Fibroblast of lung (primary cell): ENCODE measurements around the gene GJB4.
"Not testable (repeated sequence)": the region's sequence is repeated elsewhere in the genome, so short reads cannot be mapped to it uniquely, and the experiment has no call there.

Source experiments
- CTCF ChIP-seq, 2 donors: IDR thresholded peaks in 1 of 2; conservative IDR thresholded peaks in 1 of 2; 1 replicate in 1 of 2; 2 replicates in 1 of 2; pipeline ENCODE4 v1.5.1; 2011 to 2012; ENCODE audit warnings: low read length in 2 of 2, control low read depth in 1 of 2, inconsistent platforms in 1 of 2, low read depth in 1 of 2, mild to moderate bottlenecking in 1 of 2
- EZH2 ChIP-seq: IDR thresholded peaks from 2 replicates; pipeline ENCODE4 v1.5.1; 2012; ENCODE audit warnings: low read length, control low read depth, mild to moderate bottlenecking; ENCODE audit errors: missing control alignments

DNA sequence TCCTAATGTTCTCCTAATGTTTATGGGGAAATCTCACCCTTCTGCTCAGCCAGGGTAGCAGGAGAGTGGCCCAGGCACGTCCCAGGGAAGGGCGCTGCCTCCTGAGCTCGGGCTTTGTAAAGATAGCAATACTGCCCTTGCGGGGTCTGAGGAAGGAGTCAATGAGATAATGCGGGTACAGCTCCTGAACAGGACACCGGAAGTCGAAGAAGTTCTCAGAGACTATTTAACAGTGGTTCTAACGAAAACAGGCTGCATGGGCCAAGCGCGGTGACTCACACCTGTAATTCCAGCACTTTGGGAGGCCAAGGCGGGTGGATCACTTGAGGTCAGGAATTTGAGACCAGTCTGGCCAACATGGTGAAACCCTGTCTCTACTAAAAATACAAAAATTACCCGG is 22.3 kb upstream of the GJB4 start:
- not testable (repeated sequence) for TF ChIP-seq CTCF (conservative IDR thresholded peaks at IDR 0.05 in 1 of 2, IDR thresholded peaks at IDR 0.05 in 1 of 2; ENCODE audit: low read depth in 1 of 2, low read length in 2 of 2); EZH2
